Mesenchymal stem cell (in vitro differentiated cells and primary cell): ENCODE results near the gene DAB1.
"Not testable (repeated sequence)": the region's sequence is repeated elsewhere in the genome, so short reads cannot be mapped to it uniquely, and the experiment has no call there.

ENCODE experiments used
- DNase-seq: peaks from one replicate; pipeline ENCODE4 v3.0.0-alpha.2; 2013
- H2AFZ ChIP-seq: one replicate; pipeline ENCODE4 v1.6.1; 2013; ENCODE audit warnings: low read depth, mild to moderate bottlenecking, control low read depth, inconsistent platforms, low read length, moderate library complexity
- H2AK5ac ChIP-seq: 2 replicates; pipeline ENCODE4 v1.6.1; 2013; ENCODE audit warnings: low read length, moderate library complexity, mild to moderate bottlenecking, inconsistent platforms; ENCODE audit not compliant: severe bottlenecking
- H2BK120ac ChIP-seq: one replicate; pipeline ENCODE4 v1.6.1; 2013; ENCODE audit warnings: low read depth, mild to moderate bottlenecking, inconsistent platforms, low read length, moderate library complexity
- H2BK12ac ChIP-seq, 2 experiments: one replicate each; pipeline ENCODE4 v1.6.1; 2013; ENCODE audit warnings: inconsistent platforms in 2 of 2, low read length in 2 of 2, mild to moderate bottlenecking in 2 of 2, moderate library complexity in 2 of 2, control low read depth in 1 of 2
- H2BK15ac ChIP-seq: one replicate; pipeline ENCODE4 v1.6.1; 2013; ENCODE audit warnings: mild to moderate bottlenecking, low read depth, inconsistent platforms; ENCODE audit not compliant: poor library complexity, severe bottlenecking
- H2BK5ac ChIP-seq: 2 replicates; pipeline ENCODE4 v1.6.1; 2013; ENCODE audit warnings: low read depth, mild to moderate bottlenecking, low read length, control low read depth, inconsistent platforms; ENCODE audit not compliant: poor library complexity, severe bottlenecking
- H3K14ac ChIP-seq, 2 experiments: one replicate each; pipeline ENCODE4 v1.6.1; 2013; ENCODE audit warnings: inconsistent platforms in 2 of 2, low read length in 2 of 2, control low read depth in 1 of 2, mild to moderate bottlenecking in 1 of 2, moderate library complexity in 1 of 2
- H3K18ac ChIP-seq, 2 experiments: one replicate each; pipeline ENCODE4 v1.6.1; 2013; ENCODE audit warnings: inconsistent platforms in 2 of 2, low read length in 2 of 2, control low read depth in 1 of 2, low read depth in 1 of 2, mild to moderate bottlenecking in 1 of 2
- H3K23ac ChIP-seq, 2 experiments: one replicate each; pipeline ENCODE4 v1.6.1; 2013; ENCODE audit warnings: inconsistent platforms in 2 of 2, low read length in 2 of 2, mild to moderate bottlenecking in 2 of 2, moderate library complexity in 2 of 2, control low read depth in 1 of 2
- H3K27ac ChIP-seq: 2 replicates; pipeline ENCODE4 v1.5.1; 2013; ENCODE audit warnings: mild to moderate bottlenecking, moderate library complexity, low read length, control low read depth, inconsistent platforms; ENCODE audit not compliant: poor library complexity, severe bottlenecking
- H3K27me3 ChIP-seq, 2 experiments: 2 replicates each; pipeline versions ENCODE4 v1.6.1 to v1.7.0; 2013; ENCODE audit warnings: low read length in 2 of 2, mild to moderate bottlenecking in 2 of 2, moderate library complexity in 2 of 2, control low read depth in 1 of 2, inconsistent platforms in 1 of 2; ENCODE audit not compliant: control insufficient read depth in 1 of 2, insufficient read depth in 1 of 2
- H3K36me3 ChIP-seq, 2 experiments: 2 replicates each; pipeline versions ENCODE4 v1.6.1 to v1.7.0; 2013; ENCODE audit warnings: low read length in 2 of 2, control low read depth in 1 of 2, inconsistent platforms in 1 of 2, low read depth in 1 of 2, mild to moderate bottlenecking in 1 of 2; ENCODE audit not compliant: insufficient read depth in 2 of 2, control insufficient read depth in 1 of 2
- H3K4ac ChIP-seq, 2 experiments: one replicate each; pipeline ENCODE4 v1.6.1; 2013; ENCODE audit warnings: inconsistent platforms in 2 of 2, low read length in 2 of 2, mild to moderate bottlenecking in 2 of 2, moderate library complexity in 2 of 2, control low read depth in 1 of 2, low read depth in 1 of 2
- H3K4me1 ChIP-seq: 2 replicates; pipeline ENCODE4 v1.6.1; 2013; ENCODE audit warnings: low read depth, low read length, control low read depth; ENCODE audit not compliant: control insufficient read depth, insufficient read depth
- H3K4me2 ChIP-seq: 2 replicates; pipeline ENCODE4 v1.6.1; 2013; ENCODE audit warnings: low read length, mild to moderate bottlenecking, inconsistent platforms; ENCODE audit not compliant: poor library complexity, severe bottlenecking
- H3K4me3 ChIP-seq, 2 experiments: 2 replicates each; pipeline versions ENCODE4 v1.5.1 to v1.7.0; 2013; ENCODE audit warnings: low read length in 2 of 2, mild to moderate bottlenecking in 2 of 2, control low read depth in 1 of 2, low read depth in 1 of 2; ENCODE audit not compliant: insufficient read depth in 1 of 2
- H3K79me1 ChIP-seq: replicated peaks from 2 replicates; pipeline ENCODE4 v1.6.1; 2013; ENCODE audit warnings: mild to moderate bottlenecking, control low read depth, low read length, inconsistent platforms; ENCODE audit not compliant: poor library complexity, severe bottlenecking
- H3K9ac ChIP-seq: 2 replicates; pipeline ENCODE4 v1.7.0; 2013; ENCODE audit warnings: mild to moderate bottlenecking, low read length, moderate library complexity
- H3K9me3 ChIP-seq: 2 replicates; pipeline ENCODE4 v1.7.0; 2013; ENCODE audit warnings: mild to moderate bottlenecking, low read length; ENCODE audit not compliant: control insufficient read depth
- H4K8ac ChIP-seq: one replicate; pipeline ENCODE4 v1.6.1; 2013; ENCODE audit warnings: inconsistent platforms, mild to moderate bottlenecking, low read length, moderate library complexity
- H4K91ac ChIP-seq: one replicate; pipeline ENCODE4 v1.6.1; 2013; ENCODE audit warnings: mild to moderate bottlenecking, low read length, inconsistent platforms
- WGBS: methylation state at CpG from one replicate; pipeline ENCODE4 v1.1.7; 2013; ENCODE audit warnings: mixed read lengths; 5-methylcytosine and 5-hydroxymethylcytosine counted together

Gene DAB1

DNA sequence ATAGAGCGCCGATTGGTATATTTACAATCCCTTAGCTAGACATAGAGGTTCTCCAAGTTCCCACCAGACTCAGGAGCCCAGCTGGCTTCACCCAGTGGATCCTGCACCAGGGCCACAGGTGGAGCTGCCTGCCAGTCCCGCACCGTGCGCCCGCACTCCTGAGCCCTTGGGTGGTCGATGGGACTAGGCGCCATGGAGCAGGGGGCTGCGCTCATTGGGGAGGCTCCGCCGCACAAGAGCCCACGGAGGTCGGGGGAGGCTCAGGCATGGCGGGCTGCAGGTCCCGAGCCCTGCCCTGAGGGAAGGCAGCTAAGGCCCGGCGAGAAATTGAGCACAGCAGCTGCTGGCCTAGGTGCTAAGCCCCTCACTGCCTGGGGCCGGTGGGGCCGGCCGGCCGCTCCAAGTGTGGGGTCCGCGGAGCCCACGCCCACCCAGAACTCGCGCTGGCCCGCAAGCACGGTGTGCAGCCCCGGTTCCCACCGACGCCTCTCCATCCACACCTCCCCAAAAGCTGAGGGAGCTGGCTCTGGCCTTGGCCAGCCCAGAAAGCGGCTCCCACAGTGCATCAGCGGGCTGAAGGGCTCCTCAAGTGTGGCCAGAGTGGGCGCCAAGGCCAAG lies 80.5 kb downstream of the DAB1 start:
- not testable (repeated sequence) for H3K27ac ChIP-seq, H3K4me3 ChIP-seq, H4K8ac ChIP-seq, H3K18ac ChIP-seq, H4K91ac ChIP-seq, H2BK15ac ChIP-seq, H3K14ac ChIP-seq, H3K36me3 ChIP-seq, H3K9me3 ChIP-seq, H3K9ac ChIP-seq, H2BK12ac ChIP-seq, H3K4ac ChIP-seq, H3K23ac ChIP-seq, H3K79me1 ChIP-seq, H3K27me3 ChIP-seq, H3K4me2 ChIP-seq, H2AK5ac ChIP-seq, H2BK120ac ChIP-seq, DNase-seq, H3K4me1 ChIP-seq, H2BK5ac ChIP-seq, H2AFZ ChIP-seq
- 82% methylated on average over 29 of the region's 34 CpGs for WGBS

DNA sequence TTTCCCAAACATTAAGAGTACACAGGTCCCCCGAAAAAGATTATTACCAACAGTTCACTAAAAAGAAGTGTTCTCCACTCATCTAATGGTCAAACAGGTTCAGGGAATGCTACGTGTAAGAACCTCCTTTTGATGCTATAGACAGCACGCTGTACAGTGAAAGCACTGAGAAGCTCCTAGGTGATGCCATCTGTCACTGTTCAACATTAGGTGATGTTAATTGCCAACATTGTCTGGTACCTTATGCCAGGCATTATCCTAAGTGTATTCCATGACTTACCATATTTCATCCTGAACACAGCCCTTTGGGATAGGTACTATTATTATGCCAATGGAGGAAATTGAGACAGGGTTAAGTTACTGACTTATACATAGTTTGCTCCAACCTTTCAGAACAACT lies 82.1 kb downstream of the DAB1 start:
- WGBS = 84% methylated on average over 3 of the region's 3 CpGs

DNA sequence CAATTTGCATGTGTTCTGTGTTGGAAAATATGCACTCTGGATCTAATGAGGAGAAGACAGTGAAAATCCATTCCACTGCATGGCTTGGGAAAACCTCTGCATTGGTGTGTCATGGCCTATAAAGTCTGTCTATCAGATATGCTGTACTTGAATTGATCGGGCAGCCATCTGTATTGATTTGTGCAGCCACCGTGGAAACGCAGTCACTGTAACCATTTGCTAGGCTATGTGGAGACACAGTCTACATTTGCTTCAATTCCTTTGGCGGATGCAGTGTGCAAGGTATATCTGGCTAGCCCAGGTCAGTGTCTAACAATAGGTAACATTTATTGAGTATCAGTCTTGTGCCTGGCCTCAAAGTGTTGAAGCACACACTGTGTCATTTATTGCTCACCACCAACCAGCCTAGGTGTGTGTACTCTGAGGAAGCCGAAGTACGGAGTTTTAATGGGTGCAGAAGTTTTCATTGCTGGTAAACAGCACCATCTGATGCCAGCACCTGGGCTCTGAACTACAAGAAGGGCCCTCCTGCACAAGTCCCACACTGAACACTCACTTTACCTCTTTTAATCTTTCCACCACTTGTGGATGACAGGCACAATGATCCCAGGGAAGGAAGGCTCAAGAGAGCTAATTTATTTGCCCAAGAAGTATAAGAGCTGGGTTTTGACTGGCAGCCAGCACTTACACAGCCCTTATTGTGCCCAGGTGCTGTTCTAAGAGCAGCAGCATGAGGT lies 83.4 kb downstream of the DAB1 start:
- no peaks in the 10 kb centered on the region for H3K27me3 ChIP-seq
- no peaks in the 10 kb centered on the region for H3K4me1 ChIP-seq
- no peak overlapping the region for H3K18ac ChIP-seq
- H4K91ac ChIP-seq = no peak overlapping the region
- WGBS = 93% methylated on average over 6 of the region's 6 CpGs
- no peak overlapping the region for H2AK5ac ChIP-seq
- no peak overlapping the region for H3K9ac ChIP-seq
- no peak overlapping the region for H3K14ac ChIP-seq
- H3K4me3 ChIP-seq = no peak overlapping the region
- H3K4me2 ChIP-seq = no peak overlapping the region
- no peak overlapping the region for H2BK5ac ChIP-seq
- no peak overlapping the region for H2AFZ ChIP-seq
- no peak overlapping the region for H2BK120ac ChIP-seq
- no peaks in the 10 kb centered on the region for H3K79me1 ChIP-seq
- no peak for DNase-seq
- no peak overlapping the region for H2BK15ac ChIP-seq
- H2BK12ac ChIP-seq = no peak overlapping the region
- H3K4ac ChIP-seq = no peak overlapping the region
- H4K8ac ChIP-seq = no peak overlapping the region
- no peak overlapping the region for H3K27ac ChIP-seq
- no peaks in the 10 kb centered on the region for H3K36me3 ChIP-seq
- H3K23ac ChIP-seq = no peak overlapping the region
- no peaks in the 10 kb centered on the region for H3K9me3 ChIP-seq

More for the DNA sequence above, 82.1 kb downstream of the DAB1 start:
- no peak for DNase-seq
- Histone ChIP-seq H3K36me3 (no peaks in the 10 kb centered on the region), H3K9me3 (no peaks in the 10 kb centered on the region), H3K4ac (no peak overlapping the region), H3K4me2 (no peak overlapping the region), H3K14ac (no peak overlapping the region), H3K27ac (no peak overlapping the region), H3K79me1 (no peaks in the 10 kb centered on the region), H3K27me3 (no peaks in the 10 kb centered on the region), H2BK12ac (no peak overlapping the region), H4K91ac (no peak overlapping the region), H2AFZ (no peak overlapping the region), H3K9ac (no peak overlapping the region), H2BK5ac (no peak overlapping the region), H4K8ac (no peak overlapping the region), H3K18ac (no peak overlapping the region), H3K4me1 (no peaks in the 10 kb centered on the region), H2BK15ac (no peak overlapping the region), H3K4me3 (no peak overlapping the region), H2BK120ac (no peak overlapping the region), H3K23ac (no peak overlapping the region), H2AK5ac (no peak overlapping the region)

DNA sequence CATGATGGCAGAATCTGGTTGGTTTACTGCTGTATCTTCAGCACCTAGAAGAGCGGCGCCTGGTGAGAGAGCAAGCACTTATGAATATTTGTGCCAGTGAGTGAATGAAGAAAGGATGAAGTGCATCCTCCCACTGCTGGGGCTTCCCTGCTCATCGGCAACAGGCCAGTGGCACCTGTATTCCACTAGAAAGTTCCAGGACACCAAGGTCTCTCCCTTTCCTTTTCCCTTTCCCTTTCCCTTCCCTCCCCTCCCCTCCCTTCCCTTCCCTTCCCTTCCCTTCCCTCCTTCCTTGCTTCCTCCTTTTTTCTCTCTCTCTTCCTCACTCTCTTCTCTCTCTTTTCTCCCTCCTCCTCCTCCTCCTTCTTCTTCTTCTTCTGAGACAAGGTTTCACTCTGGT lies 86.2 kb downstream of the DAB1 start:
- H3K27ac ChIP-seq = no peak overlapping the region
- no peak overlapping the region for H4K8ac ChIP-seq
- H3K4me2 ChIP-seq = no peak overlapping the region
- H3K23ac ChIP-seq = no peak overlapping the region
- no peak overlapping the region for H2BK120ac ChIP-seq
- no peak overlapping the region for H3K14ac ChIP-seq
- WGBS = 70% methylated on average over 3 of the region's 3 CpGs
- H2BK5ac ChIP-seq = no peak overlapping the region
- no peak overlapping the region for H2AK5ac ChIP-seq
- H3K4me1 ChIP-seq = no peaks in the 10 kb centered on the region
- no peaks in the 10 kb centered on the region for H3K36me3 ChIP-seq
- H2BK15ac ChIP-seq = no peak overlapping the region
- H3K9ac ChIP-seq = no peak overlapping the region
- no peak overlapping the region for H3K4ac ChIP-seq
- DNase-seq = no peak
- H3K18ac ChIP-seq = no peak overlapping the region
- no peaks in the 10 kb centered on the region for H3K9me3 ChIP-seq
- no peaks in the 10 kb centered on the region for H3K27me3 ChIP-seq
- H2BK12ac ChIP-seq = no peak overlapping the region
- H2AFZ ChIP-seq = no peak overlapping the region
- no peaks in the 10 kb centered on the region for H3K79me1 ChIP-seq
- H3K4me3 ChIP-seq = no peak overlapping the region
- H4K91ac ChIP-seq = no peak overlapping the region
